IMR-90 (cell line): ENCODE measurements around the gene SURF1. TPM values are rescaled to one million over a fixed set of nuclear protein-coding genes. Genes with fewer than 3 reads are reported as not detected.

ENCODE experiments used
- ATAC-seq: fragments of 200-7000 bp; cut with Tn5 transposase; 2 replicates; pipeline ENCODE4 v1.9.1; 2020; ENCODE audit warnings: low read depth, mild to moderate bottlenecking, moderate library complexity
- BruUV-seq: library from RNA; stranded (reverse); fragments of 400-500 nt; replicated peaks from 2 replicates; lab custom pipeline; 2021; lab: Mats Ljungman, UMichigan
- CTCF ChIA-PET: fragments of 300-600 bp; formaldehyde crosslinking; extraction: SDS; loops from one replicate; lab custom pipeline; 2021; ENCODE audit warnings: antibody characterized with exemption; lab: Yijun Ruan, JAX
- POLR2A ChIA-PET: fragments of 300-600 bp; sonication (Branson Sonifier 250); formaldehyde crosslinking; loops from one replicate; lab custom pipeline; 2022; ENCODE audit warnings: antibody characterized with exemption; ENCODE audit not compliant: unreplicated experiment; lab: Charles Lee
- DNase-seq: peaks from one replicate; pipeline ENCODE4 v3.0.0; 2013
- H2AFZ ChIP-seq: replicated peaks from 2 replicates; pipeline ENCODE3; 2013; ENCODE audit warnings: low read length, mild to moderate bottlenecking; ENCODE audit not compliant: poor library complexity
- H2AK5ac ChIP-seq: 2 replicates; pipeline ENCODE4 v1.6.1; 2013; ENCODE audit warnings: low read depth, low read length, inconsistent platforms
- H2AK9ac ChIP-seq: replicated peaks from 2 replicates; pipeline ENCODE3; 2013; ENCODE audit warnings: mild to moderate bottlenecking, low read depth, low read length, moderate library complexity; ENCODE audit not compliant: poor library complexity
- H2BK120ac ChIP-seq: 2 replicates; pipeline ENCODE4 v1.6.1; 2013; ENCODE audit warnings: low read depth, low read length, inconsistent platforms
- H2BK15ac ChIP-seq: 3 replicates; pipeline ENCODE4 v1.6.1; 2013; ENCODE audit warnings: low read depth, low read length, inconsistent platforms
- H2BK20ac ChIP-seq: 2 replicates; pipeline ENCODE4 v1.6.1; 2013; ENCODE audit warnings: low read depth, mild to moderate bottlenecking, inconsistent platforms, low read length, moderate library complexity
- H2BK5ac ChIP-seq: 2 replicates; pipeline ENCODE4 v1.6.1; 2013; ENCODE audit warnings: mild to moderate bottlenecking, low read depth, low read length, inconsistent platforms; ENCODE audit not compliant: poor library complexity, severe bottlenecking
- H3K14ac ChIP-seq: replicated peaks from 2 replicates; pipeline ENCODE4 v1.6.1; 2013; ENCODE audit warnings: low read depth, low read length, inconsistent platforms
- H3K18ac ChIP-seq: 2 replicates; pipeline ENCODE4 v1.6.1; 2013; ENCODE audit warnings: low read depth, low read length, control low read depth
- H3K23ac ChIP-seq: 2 replicates; pipeline ENCODE4 v1.6.1; 2013; ENCODE audit warnings: low read depth, low read length, inconsistent platforms
- H3K27ac ChIP-seq: 2 replicates; pipeline ENCODE4 v1.5.1; 2013; ENCODE audit warnings: mild to moderate bottlenecking, control low read depth, low read length; ENCODE audit not compliant: insufficient read depth
- H3K27me3 ChIP-seq: 2 replicates; pipeline ENCODE4 v1.6.1; 2013; ENCODE audit warnings: low read length; ENCODE audit not compliant: control insufficient read depth, insufficient read depth
- H3K36me3 ChIP-seq: 2 replicates; pipeline ENCODE4 v1.6.1; 2013; ENCODE audit warnings: low read length, mixed read lengths; ENCODE audit not compliant: control insufficient read depth, insufficient read depth
- H3K4ac ChIP-seq: 2 replicates; pipeline ENCODE4 v1.6.1; 2013; ENCODE audit warnings: low read depth, low read length, inconsistent platforms
- H3K4me1 ChIP-seq: 2 replicates; pipeline ENCODE4 v1.6.1; 2013; ENCODE audit warnings: low read length, mixed read lengths; ENCODE audit not compliant: control insufficient read depth, insufficient read depth
- H3K4me2 ChIP-seq: 2 replicates; pipeline ENCODE4 v1.6.1; 2013; ENCODE audit warnings: low read depth, mild to moderate bottlenecking, control low read depth, low read length, moderate library complexity
- H3K4me3 ChIP-seq: 2 replicates; pipeline ENCODE4 v1.5.1; 2013; ENCODE audit warnings: low read depth, mild to moderate bottlenecking, control low read depth, low read length, moderate library complexity; ENCODE audit not compliant: insufficient read depth
- H3K56ac ChIP-seq: 2 replicates; pipeline ENCODE4 v1.6.1; 2013; ENCODE audit warnings: low read length, inconsistent platforms; ENCODE audit not compliant: insufficient read depth; ENCODE audit errors: extremely low read depth
- H3K79me1 ChIP-seq, 2 experiments: 2 replicates each; pipeline ENCODE4 v1.6.1; 2013; ENCODE audit warnings: low read length in 2 of 2, inconsistent platforms in 1 of 2, low read depth in 1 of 2
- H3K9ac ChIP-seq: 2 replicates; pipeline ENCODE4 v1.6.1; 2013; ENCODE audit warnings: low read depth, low read length, control low read depth
- H3K9me1 ChIP-seq: 2 replicates; pipeline ENCODE4 v1.6.1; 2013; ENCODE audit warnings: low read length, inconsistent platforms; ENCODE audit not compliant: insufficient read depth
- H3K9me3 ChIP-seq: 2 replicates; pipeline ENCODE4 v1.6.1; 2013; ENCODE audit warnings: low read length; ENCODE audit not compliant: control insufficient read depth, insufficient read depth
- H4K20me1 ChIP-seq: 2 replicates; pipeline ENCODE4 v1.6.1; 2013; ENCODE audit warnings: low read length, inconsistent platforms; ENCODE audit not compliant: insufficient read depth
- H4K5ac ChIP-seq: 2 replicates; pipeline ENCODE4 v1.6.1; 2013; ENCODE audit warnings: mild to moderate bottlenecking, low read depth, low read length, control low read depth
- H4K8ac ChIP-seq, 2 experiments: 2 replicates each; pipeline ENCODE4 v1.6.1; 2013; ENCODE audit warnings: low read depth in 2 of 2, low read length in 2 of 2, control low read depth in 1 of 2, inconsistent platforms in 1 of 2
- H4K91ac ChIP-seq: 2 replicates; pipeline ENCODE4 v1.6.1; 2013; ENCODE audit warnings: low read depth, low read length, inconsistent platforms; ENCODE audit not compliant: insufficient read depth
- MAZ ChIP-seq: IDR thresholded peaks from 2 replicates; pipeline ENCODE4 v1.6.1; 2012; ENCODE audit warnings: low read depth, mild to moderate bottlenecking, low read length, improper control_type of control experiment, moderate library complexity, borderline replicate concordance
- MXI1 ChIP-seq: IDR thresholded peaks from 2 replicates; pipeline ENCODE4 v1.6.1; 2012; ENCODE audit warnings: low read depth, mild to moderate bottlenecking, low read length, moderate library complexity, borderline replicate concordance
- POLR2A ChIP-seq: IDR thresholded peaks from 2 replicates; pipeline ENCODE4 v1.6.1; 2012; ENCODE audit warnings: mild to moderate bottlenecking, low read depth, low read length
- WGBS, 2 experiments: methylation state at CpG; one replicate each; pipeline versions ENCODE4 v1.1.5 to v1.1.7; 2013; ENCODE audit warnings: missing lambda C conversion rate in 2 of 2; ENCODE audit not compliant: insufficient read length in 1 of 2; ENCODE audit errors: extremely low coverage in 2 of 2; 5-methylcytosine and 5-hydroxymethylcytosine counted together
- dilution Hi-C: fragments of 300-500 bp; cut with HindIII; formaldehyde crosslinking; loops from one replicate; pipeline ENCODE4 v1.14.3; 2018; ENCODE audit warnings: low sequenced_read_pairs; ENCODE audit not compliant: unreplicated experiment
- in situ Hi-C: fragments of 300-500 bp; cut with MboI; formaldehyde crosslinking; loops from 3 replicates; pipeline ENCODE4 v1.14.3; 2019; ENCODE audit warnings: low sequenced_read_pairs, inconsistent platforms, mixed read lengths
- intact Hi-C: fragments of 100-400 bp; cut with micrococcal nuclease; formaldehyde crosslinking; loops from 2 replicates; pipeline ENCODE4 v1.10.0; 2022
- polyA plus RNA-seq, 3 experiments: library from polyadenylated mRNA; depleted of rRNA; stranded (reverse); fragments of >200 nt; gene quantifications; 2 replicates each; pipeline ENCODE4 v1.2.3, GENCODE V29; 2012; ENCODE audit warnings: low replicate concordance in 1 of 3
- total RNA-seq: library from RNA; depleted of rRNA; stranded (reverse); fragments of >200 nt; gene quantifications from 2 replicates; pipeline ENCODE4 v1.2.3, GENCODE V29; 2012
- TF ChIP-seq, protein P1 (sequence below): fragments of 150-350 bp; IDR thresholded peaks from 2 replicates; pipeline ENCODE4 v1.6.1; 2016; ENCODE audit warnings: low read depth, mild to moderate bottlenecking, low read length, moderate library complexity, borderline replicate concordance

SURF1 gene
- total and polyA plus RNA-seq, 2 of the 4 experiments (the other 2 are of a cell fraction), result 15.1 to 24.5 TPM

DNA sequence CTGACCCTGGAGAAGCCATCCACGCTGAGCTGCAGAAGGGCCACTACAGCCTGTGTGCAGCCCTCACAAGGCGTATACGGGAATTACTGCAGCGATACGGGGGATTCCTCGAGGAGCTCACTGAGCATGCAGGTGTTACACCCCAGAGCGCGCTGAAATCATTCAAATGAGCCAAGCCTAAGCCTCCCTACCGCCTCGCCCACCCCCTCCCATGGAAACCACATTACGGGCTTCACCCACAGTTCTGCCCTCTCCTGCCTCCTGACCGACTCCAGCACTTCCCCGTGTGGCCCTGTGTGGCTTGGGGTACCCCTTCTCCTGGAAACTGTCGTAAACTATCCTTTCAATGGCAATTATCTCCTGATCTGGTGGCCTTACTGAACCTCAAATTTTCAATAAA is 33.6 kb downstream of the SURF1 start:
- DNase-seq (no peak), ATAC-seq (no peak)
- H2AK5ac ChIP-seq, result no peak overlapping the region
- no peak overlapping the region for H3K9ac ChIP-seq
- no peak overlapping the region for H2BK15ac ChIP-seq
- H2AFZ ChIP-seq, result peak overlapping the region; percentile 41
- no peak overlapping the region for H3K4me2 ChIP-seq
- no peaks in the 10 kb centered on the region for H3K9me3 ChIP-seq
- H4K91ac ChIP-seq, result no peak overlapping the region
- no peak overlapping the region for H2AK9ac ChIP-seq
- H3K18ac ChIP-seq, result no peak overlapping the region
- H3K56ac ChIP-seq, result no peak overlapping the region
- H3K27ac ChIP-seq, result no peak overlapping the region
- in situ Hi-C loops, result no loop called here
- H3K27me3 ChIP-seq, result peaks cover 21% of the 10 kb centered on the region
- H2BK20ac ChIP-seq, result no peak overlapping the region
- H4K8ac ChIP-seq, result no peak overlapping the region
- H3K36me3 ChIP-seq, result no peaks in the 10 kb centered on the region
- H3K4me3 ChIP-seq, result no peak overlapping the region
- no peak overlapping the region for H4K5ac ChIP-seq
- no peak overlapping the region for H3K4ac ChIP-seq
- TF ChIP-seq POLR2A (no peak), MXI1 (no peak), MAZ (no peak)
- TF ChIP-seq, protein P1, sequence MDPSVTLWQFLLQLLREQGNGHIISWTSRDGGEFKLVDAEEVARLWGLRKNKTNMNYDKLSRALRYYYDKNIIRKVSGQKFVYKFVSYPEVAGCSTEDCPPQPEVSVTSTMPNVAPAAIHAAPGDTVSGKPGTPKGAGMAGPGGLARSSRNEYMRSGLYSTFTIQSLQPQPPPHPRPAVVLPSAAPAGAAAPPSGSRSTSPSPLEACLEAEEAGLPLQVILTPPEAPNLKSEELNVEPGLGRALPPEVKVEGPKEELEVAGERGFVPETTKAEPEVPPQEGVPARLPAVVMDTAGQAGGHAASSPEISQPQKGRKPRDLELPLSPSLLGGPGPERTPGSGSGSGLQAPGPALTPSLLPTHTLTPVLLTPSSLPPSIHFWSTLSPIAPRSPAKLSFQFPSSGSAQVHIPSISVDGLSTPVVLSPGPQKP, result no peak
- no peak overlapping the region for H3K23ac ChIP-seq
- no peaks in the 10 kb centered on the region for H3K79me1 ChIP-seq
- H2BK120ac ChIP-seq, result no peak overlapping the region
- H3K4me1 ChIP-seq, result no peaks in the 10 kb centered on the region
- H3K9me1 ChIP-seq, result no peaks in the 10 kb centered on the region
- no peak overlapping the region for H3K14ac ChIP-seq
- dilution Hi-C loops, result no loop called here
- H4K20me1 ChIP-seq, result no peaks in the 10 kb centered on the region
- CTCF ChIA-PET, result no interaction called here
- 85% methylated on average over 5 of the region's 14 CpGs; no CpG with 5 or more reads in 1 of the 2 experiments for WGBS, 2 experiments
- no TSS peak for BruUV-seq
- intact Hi-C loops, result no loop called here
- H2BK5ac ChIP-seq, result no peak overlapping the region
- POLR2A ChIA-PET, result no interaction called here
